ENCODE measurements around the gene TUT4.

- TF ChIP-seq CTCF (IDR thresholded peaks at IDR 0.05; ENCODE audit: insufficient read depth, low read length, poor library complexity, severe bottlenecking), result no peak
- TF ChIP-seq EZH2phosphoT487 (conservative IDR thresholded peaks at IDR 0.05; ENCODE audit: low read length), result no peak
Measured at GRCh38 chr1:52572387-52572786, 19.5 kb upstream of the TUT4 start.

Measured in SU-DHL-6 (cell line).